EL (cell line): ENCODE data around the gene CCDC78.

Experiments used
- DNase-seq: peaks from one replicate; pipeline ENCODE4 v3.0.0-alpha.2; 2016

Gene CCDC78

DNA sequence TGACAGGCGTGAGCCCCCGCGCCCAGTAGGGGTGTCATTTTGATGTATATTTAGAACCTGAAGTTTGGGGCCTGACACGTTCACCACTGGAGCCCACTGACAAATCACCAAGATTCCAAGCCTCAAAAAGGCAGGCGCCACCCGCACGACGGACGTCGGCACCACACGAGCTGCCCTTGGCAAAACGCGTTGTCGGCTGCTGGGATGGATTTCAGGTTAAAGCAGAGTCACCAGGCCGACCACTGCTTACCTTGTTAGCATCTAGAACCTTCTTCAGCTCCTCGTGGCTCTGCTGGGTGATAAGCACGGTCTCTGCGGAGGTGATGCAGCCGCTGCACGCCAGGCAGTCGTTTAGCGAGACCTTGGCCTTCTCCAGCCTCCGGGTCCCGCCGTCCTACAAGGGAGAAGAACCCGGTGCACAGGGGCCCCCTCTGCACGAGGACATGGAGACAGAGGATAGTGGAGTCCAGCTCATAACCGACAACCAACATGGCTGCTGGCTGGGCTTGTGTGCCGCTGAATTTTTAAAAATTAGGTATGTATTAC, 10.8 kb upstream of the CCDC78 start:
- no peak for DNase-seq

DNA sequence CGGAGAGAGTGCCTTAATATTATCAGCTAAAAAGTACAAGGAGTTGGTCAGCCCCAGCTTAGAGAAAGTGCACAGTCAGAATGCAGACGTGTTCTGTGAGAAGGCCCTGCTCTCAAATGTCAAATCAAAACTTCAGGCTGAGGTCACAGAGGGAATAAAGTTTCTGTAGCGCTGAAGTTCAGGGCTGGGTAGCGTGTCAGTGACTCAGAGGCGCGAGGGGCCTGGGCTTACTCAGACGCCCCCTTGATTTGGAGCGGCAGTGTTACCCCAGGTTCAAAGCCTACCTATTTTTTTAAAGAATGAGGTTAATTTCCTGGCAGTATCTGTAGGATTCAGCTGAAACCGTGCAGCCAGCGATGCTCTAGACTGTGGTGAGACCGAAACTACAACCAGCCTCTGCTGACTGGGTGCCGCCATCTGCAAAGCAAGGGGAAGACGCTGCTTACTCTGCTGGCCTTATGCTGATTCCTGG, 9.8 kb upstream of the CCDC78 start:
- DNase-seq = no peak

DNA sequence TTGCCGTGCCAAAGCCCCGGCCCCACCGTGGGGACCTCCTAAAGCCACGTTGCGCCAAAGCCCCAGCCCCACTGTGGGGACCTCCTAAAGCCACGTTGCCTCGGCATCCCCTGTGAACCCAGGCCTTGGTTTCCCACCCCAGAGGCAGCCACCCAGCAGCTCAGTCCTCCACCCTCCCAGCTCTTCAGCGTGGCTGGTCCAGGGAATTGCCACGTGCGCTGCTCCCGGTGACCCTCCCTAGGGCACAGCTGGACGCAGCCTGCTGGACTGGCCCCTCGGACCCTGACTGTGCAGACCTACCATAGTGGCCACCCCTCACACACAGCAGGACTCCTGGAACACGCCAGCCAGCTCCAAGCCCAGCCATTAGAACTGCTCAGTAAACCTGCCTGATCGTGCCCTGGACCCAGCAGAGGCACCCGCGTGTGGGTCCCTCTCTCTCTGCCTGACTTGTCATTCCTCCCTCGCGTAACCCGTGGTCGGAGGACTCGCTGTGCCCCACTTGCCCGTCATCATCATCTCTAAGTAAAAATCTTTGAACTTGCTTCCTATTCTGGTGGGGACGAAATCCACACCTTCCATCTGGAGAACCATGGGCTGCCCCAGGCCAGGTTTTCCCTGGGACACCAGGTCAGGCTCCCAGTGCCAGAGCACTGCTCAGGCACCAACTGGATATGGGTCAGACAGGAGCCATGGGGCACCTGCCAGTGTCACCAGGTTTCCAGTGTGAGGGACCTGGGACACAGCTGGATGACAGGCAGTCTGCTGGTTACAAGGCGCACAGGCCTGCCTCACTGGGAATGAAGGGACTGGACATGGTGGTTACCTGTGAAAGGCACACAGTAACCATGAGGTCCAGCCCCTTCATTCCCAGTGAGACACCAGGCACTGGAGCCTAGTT, 9.0 kb upstream of the CCDC78 start:
- DNase-seq = no peak

DNA sequence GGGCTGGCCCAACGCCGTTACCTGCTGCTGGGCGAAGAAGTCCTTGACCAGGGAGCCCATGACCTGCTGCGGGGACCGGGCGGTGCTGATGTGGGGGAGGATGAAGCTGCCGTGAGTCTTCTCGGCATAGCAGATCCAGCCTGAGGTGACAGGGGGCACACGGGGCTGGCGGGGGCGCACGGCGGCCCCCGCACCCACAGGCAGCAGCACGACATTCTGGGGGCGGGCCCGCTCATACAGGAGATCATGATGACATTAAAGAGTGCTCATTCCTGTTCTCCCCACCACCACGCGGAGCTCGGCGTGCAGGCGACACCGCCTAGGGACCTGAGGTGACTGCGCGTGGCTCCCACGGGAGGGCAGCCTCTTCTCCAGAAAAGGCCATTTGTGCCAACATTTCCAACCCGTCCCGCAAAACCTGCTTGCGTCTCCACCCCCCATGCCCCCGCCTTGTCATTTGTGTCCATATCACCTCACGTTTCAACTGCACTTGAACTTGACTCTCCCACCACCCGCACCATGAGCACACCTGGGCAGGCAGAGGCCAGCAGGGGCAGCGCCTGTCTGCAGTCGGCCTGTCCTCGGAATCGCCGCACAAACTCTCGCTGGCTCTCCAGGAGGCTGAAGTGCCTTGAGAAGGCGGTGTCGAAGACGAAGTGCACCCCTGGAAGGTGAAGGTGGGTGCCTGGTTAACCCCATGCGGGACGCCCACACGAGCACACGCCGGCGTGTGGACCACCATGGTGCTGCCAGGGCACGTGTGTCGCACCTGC, 8.2 kb upstream of the CCDC78 start:
- no peak for DNase-seq

DNA sequence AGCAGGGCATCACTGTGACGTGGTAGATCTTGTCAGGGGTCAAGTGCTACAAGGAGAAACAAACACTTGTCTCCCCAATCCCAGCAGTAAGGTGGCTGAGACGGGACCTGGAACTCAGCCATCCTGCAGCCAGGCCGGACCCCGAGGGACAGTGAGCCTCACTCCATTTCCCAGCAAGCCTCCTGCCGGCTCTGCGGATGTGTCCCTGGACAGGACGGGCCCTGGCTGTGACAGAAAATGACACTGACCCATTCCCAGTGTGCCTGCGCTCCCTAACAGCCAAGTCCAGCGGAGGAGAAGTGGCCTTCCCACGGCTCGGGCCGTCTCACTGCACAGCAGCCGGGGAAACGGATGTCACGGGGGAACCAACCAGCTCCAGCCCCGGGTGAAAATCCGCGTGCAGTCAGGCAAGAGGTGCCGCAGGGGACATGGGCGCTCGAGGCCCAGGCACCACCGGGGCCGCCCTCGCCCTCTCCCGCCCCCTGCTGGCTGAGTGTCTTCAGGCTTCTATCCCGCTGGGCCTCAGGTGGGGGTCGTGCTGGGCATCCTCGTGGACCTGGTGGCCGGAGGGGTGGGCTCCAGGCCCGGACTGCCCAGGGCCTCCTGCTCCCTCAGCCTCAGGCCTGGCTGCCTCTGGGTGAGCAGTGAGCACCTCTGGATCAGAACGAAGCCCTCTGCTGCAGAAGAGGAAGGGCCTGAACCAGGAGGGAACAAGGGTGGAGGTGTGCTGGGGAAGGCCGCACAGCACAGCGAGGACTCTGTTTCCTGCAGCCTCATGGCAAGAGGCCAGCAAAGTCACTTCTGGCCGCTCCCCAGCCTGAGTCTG, 7.4 kb upstream of the CCDC78 start:
- no peak for DNase-seq

DNA sequence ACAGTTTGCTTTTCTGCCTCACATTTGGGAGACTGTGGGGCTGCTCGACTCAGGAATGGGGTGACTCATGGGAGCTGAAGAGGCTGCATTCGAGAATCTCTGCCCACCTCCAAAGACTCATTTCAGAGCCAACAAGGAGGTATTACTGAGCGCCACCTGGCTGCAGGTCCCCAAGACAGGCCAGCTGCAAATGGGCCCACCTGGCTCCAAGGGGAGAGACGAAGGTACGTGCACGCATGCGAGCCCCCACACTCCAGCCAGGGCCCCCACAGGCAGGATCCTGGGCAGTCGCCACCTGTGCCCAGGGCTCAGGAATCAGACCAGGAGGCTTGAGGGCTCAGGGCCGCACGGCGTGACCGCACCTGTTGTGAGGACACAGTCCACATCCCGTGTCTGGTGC, 6.7 kb upstream of the CCDC78 start:
- DNase-seq = no peak

DNA sequence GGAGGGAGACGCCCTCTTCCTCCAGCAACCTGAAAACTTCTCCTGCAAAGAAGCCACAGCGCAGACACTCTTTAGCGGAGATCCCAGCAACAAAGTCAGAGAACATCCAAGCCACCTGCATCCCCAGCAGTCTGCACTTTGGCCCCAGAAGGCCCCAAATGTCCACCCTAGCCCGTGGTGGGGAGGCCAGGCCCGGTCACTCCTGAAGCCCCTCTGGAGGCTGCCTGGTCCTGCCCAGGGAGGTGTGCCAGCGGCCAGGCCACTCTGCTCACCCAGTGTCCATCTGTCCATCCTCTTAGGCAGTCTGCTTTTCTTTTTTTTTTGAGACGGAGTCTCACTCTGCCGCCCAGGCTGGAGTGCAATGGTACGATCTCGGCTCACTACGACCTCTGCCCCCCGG, 6.1 kb upstream of the CCDC78 start:
- no peak for DNase-seq

DNA sequence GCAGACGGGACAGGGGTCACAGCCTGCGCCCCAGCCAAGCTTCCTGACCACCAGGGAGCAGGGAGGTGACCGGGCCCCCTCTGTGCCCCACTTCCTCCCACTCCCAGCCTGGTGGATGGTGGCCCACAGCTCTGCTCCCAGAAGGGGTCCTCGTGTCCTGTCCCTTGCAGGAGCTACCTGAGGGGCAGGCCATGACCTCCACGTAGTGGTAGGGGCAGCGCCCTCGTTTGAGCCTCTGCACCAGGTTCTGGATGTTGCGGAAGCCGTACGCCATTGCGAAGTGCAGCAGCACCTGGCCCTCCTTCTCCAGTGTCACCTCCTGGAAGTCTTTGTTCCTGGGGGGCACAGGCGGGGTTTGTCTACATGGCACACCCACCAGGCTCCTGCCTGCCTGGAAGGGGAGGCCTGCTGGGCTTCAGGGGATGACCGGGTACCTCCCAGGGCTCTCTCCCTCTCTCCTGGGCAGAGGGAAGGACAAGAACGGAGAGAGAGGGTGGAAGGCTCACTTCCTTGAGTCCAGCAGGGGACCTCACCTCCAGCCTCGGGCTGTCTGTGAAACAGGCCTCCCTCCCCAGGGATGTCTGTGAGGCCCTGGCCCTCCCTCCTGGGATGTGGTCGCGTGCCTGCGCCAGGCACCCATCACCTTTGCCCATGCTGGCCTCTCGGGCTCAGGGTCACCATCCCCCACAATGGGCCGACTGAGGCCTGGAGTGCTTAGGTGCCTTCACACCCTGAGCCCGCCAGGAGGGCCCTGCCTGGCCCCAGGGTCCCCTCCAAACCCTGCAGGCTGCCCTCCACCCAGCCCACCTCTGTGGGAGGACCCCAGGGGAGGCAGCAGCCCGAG, 4.6 kb upstream of the CCDC78 start:
- no peak for DNase-seq

DNA sequence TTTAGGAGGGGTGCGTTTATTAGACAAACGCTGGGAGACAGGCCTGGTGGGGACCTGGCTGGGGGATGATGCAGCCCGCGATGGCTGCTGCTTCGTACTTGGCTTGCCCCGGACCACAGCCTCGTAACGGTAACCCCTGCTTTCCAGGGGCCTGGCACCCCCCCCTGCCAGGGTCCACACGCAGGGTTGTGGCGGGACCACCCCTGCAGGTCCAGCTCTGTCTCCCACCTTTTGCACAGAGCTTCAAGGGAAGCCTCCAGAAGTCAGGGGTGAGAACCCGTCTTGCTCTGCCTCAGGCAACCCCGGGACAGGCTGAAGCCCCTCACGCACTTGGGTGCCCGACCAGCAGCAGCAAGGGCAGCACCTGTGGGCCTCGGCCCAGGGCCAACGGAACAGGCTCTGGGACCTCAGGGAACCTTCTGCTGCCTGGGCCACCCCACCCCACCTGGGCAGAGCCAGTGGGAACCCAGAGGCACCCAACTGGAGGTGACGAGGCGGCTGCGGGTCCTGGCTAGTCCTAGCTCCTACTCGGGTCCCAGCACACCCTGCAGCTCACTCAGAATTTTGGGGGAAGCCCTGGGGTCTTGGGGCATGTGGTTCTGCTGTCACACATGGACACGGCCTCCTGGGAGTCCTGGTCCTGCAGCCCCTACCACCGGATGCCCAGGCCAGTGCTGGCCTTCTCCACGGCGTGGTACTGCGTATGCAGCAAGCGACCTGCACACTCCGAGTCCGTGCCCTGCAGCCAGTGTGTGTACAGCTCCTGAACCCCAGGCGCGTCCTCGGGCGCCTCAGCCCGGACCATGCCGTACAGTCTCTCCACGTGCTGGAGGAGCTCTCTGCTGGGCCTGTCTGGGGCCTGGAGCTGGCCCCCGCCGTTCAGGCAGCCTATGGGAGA, 3.8 kb upstream of the CCDC78 start:
- DNase-seq = no peak

DNA sequence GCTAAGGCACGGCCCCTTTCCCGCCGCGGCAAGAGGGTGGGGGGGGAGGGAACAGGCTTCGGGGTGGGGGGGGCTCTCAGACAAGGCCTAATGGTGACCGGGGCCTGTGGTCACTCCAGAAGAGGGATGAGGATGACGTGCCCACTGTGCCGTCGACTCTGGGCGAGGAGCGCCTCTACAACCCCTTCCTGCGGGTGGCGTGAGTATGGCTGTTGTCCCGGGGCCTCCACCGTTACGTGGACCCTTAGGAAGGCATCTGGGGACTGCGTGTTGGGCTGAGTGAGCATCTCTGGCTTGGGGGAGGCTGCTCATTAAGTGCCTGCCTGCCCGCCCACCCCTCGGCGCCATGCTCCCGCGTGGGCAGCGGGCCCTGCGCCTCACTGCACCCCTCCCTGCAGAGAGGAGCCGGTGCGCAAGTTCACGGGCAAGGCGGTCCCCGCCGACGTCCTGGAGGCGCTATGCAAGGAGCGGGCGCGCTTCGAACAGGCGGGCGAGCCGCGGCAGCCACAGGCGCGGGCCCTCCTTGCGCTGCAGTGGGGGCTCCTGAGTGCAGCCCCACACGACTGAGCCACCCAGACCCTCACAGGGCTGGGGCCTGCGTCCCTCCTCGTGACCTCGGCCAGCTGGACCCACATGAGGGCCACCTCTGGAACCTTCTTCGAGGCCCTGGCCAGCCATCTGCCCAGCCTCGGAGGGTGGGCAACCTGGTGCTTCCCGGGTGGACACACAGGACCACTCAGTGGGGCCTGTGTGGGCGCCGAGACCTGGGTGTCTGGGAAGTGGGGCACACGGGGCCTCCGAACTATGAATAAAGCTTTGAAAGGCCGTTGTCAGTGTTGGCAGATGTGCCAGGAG, 2.9 kb upstream of the CCDC78 start:
- no peak for DNase-seq

DNA sequence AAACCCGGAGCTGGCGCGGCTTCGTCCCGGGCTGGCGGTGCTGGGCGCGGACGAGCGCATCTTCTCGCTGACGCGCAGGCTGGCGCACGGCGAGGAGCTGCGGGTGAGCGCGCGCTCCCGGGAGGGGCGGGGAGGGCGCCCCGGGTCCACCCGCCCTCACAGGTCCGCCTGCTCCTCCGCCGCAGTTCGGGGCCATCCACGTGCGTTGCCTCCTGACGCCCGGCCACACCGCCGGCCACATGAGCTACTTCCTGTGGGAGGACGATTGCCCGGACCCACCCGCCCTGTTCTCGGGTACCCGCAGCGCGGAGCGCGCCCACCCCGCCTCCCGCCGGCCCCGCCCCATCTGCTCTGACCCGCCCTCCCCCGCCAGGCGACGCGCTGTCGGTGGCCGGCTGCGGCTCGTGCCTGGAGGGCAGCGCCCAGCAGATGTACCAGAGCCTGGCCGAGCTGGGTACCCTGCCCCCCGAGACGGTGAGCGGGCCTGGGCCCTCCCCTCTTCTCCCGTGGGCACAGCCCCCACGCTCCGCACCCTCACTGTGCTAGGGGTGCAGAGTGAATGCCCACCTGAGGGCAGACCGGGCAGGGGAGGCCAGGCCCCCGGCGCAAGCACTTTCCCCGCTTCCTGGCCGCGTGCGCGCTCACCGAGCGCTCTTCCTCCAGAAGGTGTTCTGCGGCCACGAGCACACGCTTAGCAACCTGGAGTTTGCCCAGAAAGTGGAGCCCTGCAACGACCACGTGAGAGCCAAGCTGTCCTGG, 2.1 kb upstream of the CCDC78 start:
- peak; percentile 83 for DNase-seq

DNA sequence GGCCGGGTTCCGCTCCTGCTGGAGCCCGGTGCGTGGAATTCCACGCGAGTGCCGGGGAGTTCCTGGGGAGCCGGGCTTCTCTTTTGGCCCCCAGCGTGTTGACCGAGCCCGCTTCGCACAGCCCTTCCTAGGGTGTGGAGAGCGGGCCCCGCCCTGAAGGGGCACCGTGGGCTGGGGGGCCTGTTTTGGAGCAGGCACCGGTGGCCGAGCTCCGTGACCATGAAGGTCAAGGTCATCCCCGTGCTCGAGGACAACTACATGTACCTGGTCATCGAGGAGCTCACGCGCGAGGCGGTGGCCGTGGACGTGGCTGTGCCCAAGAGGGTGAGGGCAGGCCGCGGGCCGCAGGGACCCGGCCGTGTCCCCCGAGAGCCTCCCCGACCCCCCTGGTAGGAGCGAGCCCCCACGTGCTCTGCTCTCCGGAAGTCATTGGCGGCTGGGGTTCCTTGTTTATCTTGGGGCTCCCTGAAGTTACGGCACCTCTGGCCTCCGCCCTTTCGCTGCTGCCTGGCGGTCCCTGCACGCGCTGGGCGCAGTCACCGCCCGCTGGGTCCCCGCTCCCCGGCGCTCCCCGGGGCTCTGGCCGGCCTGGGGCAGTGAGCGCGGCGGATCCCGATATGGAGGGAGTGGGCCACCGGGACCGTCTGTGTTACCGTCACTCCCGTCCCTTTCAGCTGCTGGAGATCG, 1.2 kb upstream of the CCDC78 start:
- DNase-seq = peak; percentile 24

DNA sequence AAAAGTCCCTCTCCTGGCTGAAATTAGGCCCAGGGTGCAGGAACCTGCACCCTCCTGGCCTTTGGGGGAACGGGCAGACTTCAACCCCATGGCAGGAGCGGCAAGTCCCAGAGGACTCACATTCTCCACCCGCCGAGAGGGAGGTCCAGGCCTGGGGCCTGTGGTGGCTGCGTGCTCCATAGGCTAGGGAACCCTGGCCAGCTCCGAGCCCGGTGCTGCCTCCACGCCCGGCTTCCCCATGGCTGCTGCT, 130 bp downstream of the CCDC78 start:
- DNase-seq = no peak

DNA sequence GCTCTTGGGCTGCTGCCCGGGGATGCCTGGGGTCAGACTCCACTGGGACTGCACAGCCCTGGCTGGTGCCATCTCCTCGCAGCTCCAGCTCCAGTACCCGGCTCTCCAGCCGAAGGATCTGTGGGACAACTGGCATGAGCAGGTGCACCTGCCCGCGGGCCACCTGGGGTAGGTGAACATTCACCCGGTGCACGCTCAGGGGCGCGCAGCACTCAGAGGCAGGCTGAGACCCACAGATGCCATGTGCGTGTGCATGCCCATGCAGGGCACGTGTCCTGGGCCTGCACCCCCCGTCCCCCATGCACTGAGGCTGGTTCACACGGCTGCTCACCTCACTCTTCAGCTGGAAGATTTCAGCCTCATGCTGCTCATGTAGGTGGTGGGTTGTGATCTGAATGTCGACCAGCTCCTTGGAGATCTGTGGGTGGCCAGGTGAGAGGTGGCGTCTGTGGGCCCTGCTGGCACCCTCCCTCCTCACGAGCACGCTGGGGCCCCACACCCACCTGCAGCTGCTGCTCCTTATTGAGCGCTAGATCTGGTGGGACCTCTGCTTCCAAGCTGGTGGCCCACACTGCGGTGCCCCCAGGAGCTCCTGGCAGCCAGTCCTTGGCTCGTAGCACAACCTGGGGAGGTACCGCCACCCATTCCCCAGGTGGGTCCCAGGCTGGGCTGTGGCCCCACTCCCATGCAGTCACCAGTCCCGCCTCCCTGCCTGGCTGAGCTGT, 618 bp downstream of the CCDC78 start:
- DNase-seq = no peak

DNA sequence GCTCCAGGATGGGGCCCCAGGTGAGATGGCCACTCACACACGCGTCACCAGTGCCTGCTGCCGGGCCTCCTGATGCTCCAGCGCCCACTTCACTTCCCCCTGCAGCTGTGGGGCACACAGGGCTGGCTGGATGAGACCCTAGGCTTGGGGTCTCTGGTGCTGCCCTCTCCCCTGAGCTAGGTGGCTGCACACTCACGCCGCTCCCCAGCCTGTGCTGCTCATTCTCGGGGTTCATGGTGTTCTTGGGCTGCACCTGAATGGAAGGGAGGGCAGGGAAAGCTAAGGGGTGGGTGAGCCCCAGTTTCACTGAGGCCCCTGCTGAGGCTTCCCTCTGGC, 1.2 kb downstream of the CCDC78 start:
- no peak for DNase-seq

DNA sequence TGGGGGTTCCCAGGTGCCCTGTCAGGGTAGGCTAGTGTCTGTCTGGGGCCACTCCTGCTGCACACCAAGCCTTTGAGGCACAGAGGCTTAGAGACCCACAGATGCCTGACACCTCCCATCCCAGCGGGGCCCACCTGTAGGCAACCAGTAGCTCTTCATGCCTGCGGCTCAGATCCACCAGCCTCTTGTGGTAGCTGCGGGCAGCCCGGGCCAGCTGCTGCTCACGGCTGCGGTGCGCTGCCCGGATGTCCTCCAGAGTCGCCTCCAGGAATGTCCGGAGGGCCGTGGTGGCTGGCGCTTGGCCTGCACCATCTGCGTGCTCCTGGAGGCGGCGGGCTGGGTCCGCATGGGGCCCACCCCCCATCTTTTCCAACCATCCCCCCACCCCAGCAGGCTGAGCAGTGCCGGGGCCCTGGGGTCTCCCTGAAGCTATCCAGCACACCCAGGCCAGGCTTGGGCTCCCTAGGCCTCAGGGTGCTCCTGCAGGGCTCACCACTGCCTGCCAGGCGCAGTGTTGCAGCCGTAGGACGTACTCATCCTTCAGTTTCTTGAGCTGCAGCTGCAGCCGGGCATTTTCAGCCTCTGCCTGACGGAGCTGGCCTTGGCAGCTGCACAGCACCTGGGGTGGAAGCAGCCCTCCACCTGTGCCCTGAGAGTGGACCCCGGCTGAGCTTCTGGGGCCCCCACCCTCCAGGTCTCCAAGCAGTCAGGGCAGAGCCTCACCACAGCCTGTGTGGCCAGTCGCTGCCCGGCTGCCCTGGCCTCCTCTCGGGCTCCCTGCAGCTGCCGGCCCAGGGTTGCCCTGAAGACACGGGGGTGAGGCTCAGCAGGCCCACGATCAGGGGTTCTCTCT, 1.8 kb downstream of the CCDC78 start:
- DNase-seq = no peak

DNA sequence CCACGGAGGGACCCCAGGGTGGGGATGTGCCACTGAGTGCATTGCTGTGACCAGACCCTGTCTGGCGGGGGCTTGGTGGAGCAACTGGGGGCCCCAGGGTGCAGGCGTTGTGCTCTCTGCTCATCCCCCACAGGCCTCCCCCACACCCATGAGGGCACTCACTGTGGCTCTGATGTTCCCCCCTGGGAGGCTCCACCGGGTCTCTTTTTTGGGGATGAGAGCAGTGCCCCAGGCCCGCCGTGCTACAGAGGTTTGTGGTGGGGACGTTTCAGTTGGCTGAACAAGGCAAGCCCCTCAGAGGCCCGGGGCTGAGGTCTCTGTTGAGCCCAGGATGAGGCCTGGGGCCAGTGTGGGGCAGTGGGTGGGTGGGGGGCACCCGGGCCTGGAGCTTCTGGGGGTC, 2.5 kb downstream of the CCDC78 start:
- no peak for DNase-seq
